Vagina (tissue), 2 donors: ENCODE data around the gene EOMES.

ENCODE experiments used
- CTCF ChIP-seq, 3 experiments: fragments of 450-650 bp in 2 of 3; fragments of 200-600 bp in 1 of 3; sonication (generic) in 1 of 3; IDR thresholded peaks; one replicate each; pipeline ENCODE4 v1.5.1; 2017 to 2019; ENCODE audit warnings: antibody characterized with exemption in 3 of 3, mild to moderate bottlenecking in 2 of 3, moderate library complexity in 2 of 3
- POLR2A ChIP-seq, 2 donors: fragments of 450-650 bp; IDR thresholded peaks; one replicate each; pipeline ENCODE4 v1.6.1; 2017; ENCODE audit warnings: antibody characterized with exemption in 2 of 2, mild to moderate bottlenecking in 2 of 2, moderate library complexity in 2 of 2

- no peak for TF ChIP-seq CTCF (IDR thresholded peaks at IDR 0.05)
- TF ChIP-seq POLR2A (IDR thresholded peaks at IDR 0.05), result no peak
Observed at GRCh38 chr3:27749643-27750042, 27.5 kb upstream of the EOMES start.
